Astrocyte (in vitro differentiated cells and primary cell): ENCODE data around the gene PRKX.
"Not testable (repeated sequence)": the region's sequence is repeated elsewhere in the genome, so short reads cannot be mapped to it uniquely, and the experiment has no call there.

Experiments used
- EZH2 ChIP-seq: IDR thresholded peaks from 2 replicates; pipeline ENCODE4 v1.6.1; 2012; ENCODE audit warnings: mild to moderate bottlenecking, low read length, inconsistent platforms; ENCODE audit not compliant: insufficient read depth
- TF ChIP-seq, protein P1 (sequence below): IDR thresholded peaks from 2 replicates; pipeline ENCODE4 v1.5.1; 2011; ENCODE audit warnings: low read depth, mild to moderate bottlenecking, inconsistent platforms, low read length, moderate library complexity; ENCODE audit not compliant: insufficient read depth

DNA sequence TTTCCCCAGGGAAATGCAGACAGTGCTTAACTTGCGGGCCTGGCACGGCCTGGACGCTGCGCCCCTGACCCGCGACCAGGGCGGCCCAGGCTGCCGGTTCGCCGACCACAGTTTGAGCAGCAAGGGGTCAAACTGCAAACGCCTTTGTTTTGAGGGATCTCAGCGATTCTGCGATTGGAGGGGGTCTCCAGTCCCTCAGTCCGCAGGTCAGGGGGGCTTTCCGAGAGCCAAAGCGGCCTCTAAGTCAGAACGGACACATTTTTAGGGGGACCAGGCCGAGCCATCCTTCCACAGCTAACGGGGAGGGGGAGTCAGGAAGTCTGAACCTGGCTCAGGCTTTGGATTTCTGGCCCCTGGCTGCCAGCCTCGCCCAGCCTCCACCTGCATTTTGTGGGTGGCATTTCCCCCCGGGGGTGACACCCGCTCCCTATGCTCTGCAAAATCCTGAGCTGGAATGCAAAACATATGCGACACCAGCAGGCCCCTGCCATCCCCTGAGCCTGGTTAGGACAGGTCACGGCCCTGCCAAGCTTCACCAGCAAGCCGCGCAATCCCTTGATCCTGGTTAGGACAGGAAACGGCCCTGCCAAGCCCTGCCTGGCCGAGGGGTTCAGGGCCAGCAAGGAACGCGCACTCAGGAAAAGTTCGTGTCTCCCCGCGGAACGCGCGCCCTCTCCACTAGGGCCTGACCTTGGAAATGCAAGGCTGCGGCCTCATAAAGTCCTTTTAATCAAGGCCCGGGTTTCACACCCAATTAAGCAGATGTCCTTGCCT is 1.4 kb upstream of the PRKX start:
- TF ChIP-seq, protein P1, sequence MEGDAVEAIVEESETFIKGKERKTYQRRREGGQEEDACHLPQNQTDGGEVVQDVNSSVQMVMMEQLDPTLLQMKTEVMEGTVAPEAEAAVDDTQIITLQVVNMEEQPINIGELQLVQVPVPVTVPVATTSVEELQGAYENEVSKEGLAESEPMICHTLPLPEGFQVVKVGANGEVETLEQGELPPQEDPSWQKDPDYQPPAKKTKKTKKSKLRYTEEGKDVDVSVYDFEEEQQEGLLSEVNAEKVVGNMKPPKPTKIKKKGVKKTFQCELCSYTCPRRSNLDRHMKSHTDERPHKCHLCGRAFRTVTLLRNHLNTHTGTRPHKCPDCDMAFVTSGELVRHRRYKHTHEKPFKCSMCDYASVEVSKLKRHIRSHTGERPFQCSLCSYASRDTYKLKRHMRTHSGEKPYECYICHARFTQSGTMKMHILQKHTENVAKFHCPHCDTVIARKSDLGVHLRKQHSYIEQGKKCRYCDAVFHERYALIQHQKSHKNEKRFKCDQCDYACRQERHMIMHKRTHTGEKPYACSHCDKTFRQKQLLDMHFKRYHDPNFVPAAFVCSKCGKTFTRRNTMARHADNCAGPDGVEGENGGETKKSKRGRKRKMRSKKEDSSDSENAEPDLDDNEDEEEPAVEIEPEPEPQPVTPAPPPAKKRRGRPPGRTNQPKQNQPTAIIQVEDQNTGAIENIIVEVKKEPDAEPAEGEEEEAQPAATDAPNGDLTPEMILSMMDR, result not testable (repeated sequence)
- TF ChIP-seq EZH2, result not testable (repeated sequence)
